SKM-1 (cell line): Measurements from ENCODE around the gene WFDC5.
A peak's percentile ranks its signal among the peaks of the same experiment; 100 is the strongest.

Experiments used
- DNase-seq: peaks from one replicate; lab custom pipeline; 2025; ENCODE audit not compliant: unreplicated experiment; lab: John Stamatoyannopoulos, UW

Gene WFDC5

GRCh38 chr20:45115829-45116228, 855 bp upstream of the WFDC5 start:
- DNase-seq: no peak

GRCh38 chr20:45115386-45115774, 406 bp upstream of the WFDC5 start:
- DNase-seq: no peak

- DNase-seq: no peak
These were observed 1.1 kb downstream of the WFDC5 start for GRCh38 chr20:45113865-45114264.

- DNase-seq: no peak
These were observed 2.2 kb downstream of the WFDC5 start for GRCh38 chr20:45112754-45113153.

GRCh38 chr20:45111799-45112471, 3.0 kb downstream of the WFDC5 start:
- DNase-seq: no peak

- DNase-seq: no peak
These were observed 3.7 kb downstream of the WFDC5 start for GRCh38 chr20:45111285-45111684.

- no peak for DNase-seq
These were observed 4.7 kb downstream of the WFDC5 start for GRCh38 chr20:45110301-45110700.

GRCh38 chr20:45109634-45110033, 5.3 kb downstream of the WFDC5 start:
- DNase-seq: no peak

- DNase-seq: no peak
These were observed 9.7 kb downstream of the WFDC5 start for GRCh38 chr20:45105317-45105716.

- DNase-seq: no peak
These were observed 10.2 kb downstream of the WFDC5 start for GRCh38 chr20:45104786-45105185.

- no peak for DNase-seq
These were observed 11.9 kb downstream of the WFDC5 start for GRCh38 chr20:45103072-45103471.

- no peak for DNase-seq
These were observed 13.6 kb downstream of the WFDC5 start for GRCh38 chr20:45101333-45101850.

- DNase-seq: no peak
These were observed 14.3 kb downstream of the WFDC5 start, which contains the start of gene KCNS1 for GRCh38 chr20:45100563-45101245. KCNS1 (minus strand) TSS chr20:45101127; CDS start chr20:45099236, 1,891 bp downstream.

GRCh38 chr20:45098103-45098773, 16.7 kb downstream of the WFDC5 start:
- DNase-seq: no peak

- DNase-seq: peak; percentile 63
These were observed 17.4 kb downstream of the WFDC5 start for GRCh38 chr20:45097485-45098102.

- DNase-seq: no peak
These were observed 18.2 kb downstream of the WFDC5 start for GRCh38 chr20:45096781-45097180.

- DNase-seq: peak; percentile 38
These were observed 19.2 kb downstream of the WFDC5 start for GRCh38 chr20:45095805-45096238.

- no peak for DNase-seq
These were observed 20.0 kb downstream of the WFDC5 start for GRCh38 chr20:45094864-45095574.

GRCh38 chr20:45094201-45094600, 20.8 kb downstream of the WFDC5 start:
- DNase-seq: no peak

GRCh38 chr20:45092898-45093297, 22.1 kb downstream of the WFDC5 start:
- no peak for DNase-seq

GRCh38 chr20:45091366-45091765, 23.6 kb downstream of the WFDC5 start:
- no peak for DNase-seq
